NCI-H2029 treated with DMSO at 0.1 percent for 48 hours (cell line): ENCODE results near the gene LSM10.

Experiments
- DNase-seq: peaks from one replicate; lab custom pipeline; 2025; lab: John Stamatoyannopoulos, UW

Gene LSM10

DNA sequence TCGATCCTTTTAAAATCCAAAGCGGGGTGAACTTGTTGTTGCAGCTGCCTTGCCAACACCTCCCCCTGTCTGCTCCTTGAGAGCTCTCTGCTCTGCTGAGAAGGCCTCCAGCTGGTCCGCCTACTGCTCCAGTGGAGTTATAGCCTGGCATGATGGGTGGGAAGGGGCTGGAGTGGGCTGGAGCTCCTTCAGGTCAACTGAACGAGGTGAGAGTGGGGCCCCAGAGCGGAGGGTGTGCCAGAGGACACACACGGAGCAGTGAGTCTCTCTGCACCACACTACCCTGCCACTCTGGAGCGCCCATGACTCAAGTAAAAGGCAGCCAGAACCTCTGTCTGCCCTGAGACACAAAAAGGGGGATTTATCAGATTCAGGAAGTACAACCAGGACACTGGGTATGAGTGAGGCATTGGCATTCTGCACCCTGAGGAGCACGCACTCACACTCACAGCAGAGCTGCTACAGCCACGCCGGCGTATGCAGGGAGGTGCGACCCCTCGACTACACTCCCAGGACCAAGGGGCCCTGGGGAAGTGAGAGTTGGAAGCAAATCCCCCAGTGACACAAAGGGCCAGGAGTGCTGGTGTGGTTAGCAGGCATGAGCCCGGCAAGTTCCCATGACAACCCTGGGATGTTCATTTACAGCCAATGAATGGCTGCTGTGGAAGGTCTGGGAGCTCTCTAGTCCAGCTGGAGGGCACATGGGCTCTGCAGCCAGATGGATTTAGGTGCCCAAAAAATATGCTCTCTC lies 46.3 kb downstream of the LSM10 start:
- no peak for DNase-seq

DNA sequence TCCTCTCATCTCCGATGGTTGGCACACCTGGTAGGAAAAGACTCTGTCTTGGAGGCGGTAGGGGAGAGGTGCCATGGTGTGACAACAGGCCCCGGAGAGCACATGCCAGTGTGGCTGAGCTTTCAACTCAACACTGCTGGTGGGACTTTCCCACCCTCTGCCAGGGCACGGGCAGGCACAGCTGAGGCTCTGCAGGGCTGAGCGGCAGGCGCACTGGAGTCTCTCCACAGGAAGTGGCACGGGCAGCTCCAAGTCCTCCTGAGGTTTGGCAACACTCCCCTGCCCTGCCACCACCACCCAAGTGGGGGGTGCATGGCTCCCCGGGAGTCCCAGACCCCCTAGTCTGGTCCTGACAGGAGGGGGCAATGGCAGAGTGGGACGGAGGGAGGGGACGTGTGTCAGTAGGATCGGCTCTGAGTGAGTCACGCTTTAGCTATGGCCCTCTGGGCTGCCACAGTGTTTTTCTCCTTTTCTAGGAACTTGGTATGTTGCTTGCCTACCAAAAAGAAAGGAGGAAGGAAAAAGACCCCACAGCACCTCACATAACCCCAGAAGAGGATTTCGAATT lies 47.0 kb downstream of the LSM10 start:
- DNase-seq = no peak

DNA sequence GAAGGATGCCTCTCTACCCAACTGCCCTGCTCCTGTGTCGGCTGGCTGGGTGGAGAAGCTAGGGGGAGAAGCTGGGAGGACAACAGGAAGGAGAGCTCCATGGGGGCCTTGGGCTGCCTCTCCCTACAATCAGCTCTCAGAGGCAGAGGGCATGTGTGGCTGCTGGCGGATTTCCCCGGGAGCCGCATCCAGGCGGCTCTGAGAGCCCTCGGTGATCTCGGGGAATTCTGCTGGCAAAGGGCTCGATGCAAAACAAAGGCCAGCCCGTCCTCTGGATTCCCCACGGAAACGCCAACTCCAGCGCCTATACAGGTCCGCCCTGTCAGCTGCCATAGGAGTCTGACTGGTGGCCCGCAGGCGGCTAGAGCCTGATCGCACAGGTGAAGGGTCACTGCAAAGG lies 47.9 kb downstream of the LSM10 start:
- DNase-seq = no peak

DNA sequence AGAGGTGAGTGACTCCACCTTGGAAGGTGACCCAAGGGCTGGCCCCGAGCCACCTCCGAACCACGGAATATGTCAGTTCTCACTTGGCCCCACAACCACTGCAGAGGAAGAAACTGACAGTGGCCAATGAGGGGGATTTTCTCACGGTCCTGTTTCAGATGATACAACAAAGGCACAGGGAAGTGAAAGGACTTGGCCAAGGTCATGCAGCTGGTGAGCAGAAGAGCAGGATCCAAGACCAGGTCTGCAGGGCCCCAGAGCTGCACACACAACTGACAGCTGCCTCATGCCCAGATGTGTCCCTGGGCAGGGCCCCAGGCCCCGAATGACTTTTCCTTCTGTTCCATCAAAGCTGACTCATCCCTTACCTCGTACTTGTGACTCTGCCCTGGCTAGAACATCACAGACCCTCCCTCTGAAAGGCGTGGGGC lies 48.5 kb downstream of the LSM10 start:
- DNase-seq = no peak

DNA sequence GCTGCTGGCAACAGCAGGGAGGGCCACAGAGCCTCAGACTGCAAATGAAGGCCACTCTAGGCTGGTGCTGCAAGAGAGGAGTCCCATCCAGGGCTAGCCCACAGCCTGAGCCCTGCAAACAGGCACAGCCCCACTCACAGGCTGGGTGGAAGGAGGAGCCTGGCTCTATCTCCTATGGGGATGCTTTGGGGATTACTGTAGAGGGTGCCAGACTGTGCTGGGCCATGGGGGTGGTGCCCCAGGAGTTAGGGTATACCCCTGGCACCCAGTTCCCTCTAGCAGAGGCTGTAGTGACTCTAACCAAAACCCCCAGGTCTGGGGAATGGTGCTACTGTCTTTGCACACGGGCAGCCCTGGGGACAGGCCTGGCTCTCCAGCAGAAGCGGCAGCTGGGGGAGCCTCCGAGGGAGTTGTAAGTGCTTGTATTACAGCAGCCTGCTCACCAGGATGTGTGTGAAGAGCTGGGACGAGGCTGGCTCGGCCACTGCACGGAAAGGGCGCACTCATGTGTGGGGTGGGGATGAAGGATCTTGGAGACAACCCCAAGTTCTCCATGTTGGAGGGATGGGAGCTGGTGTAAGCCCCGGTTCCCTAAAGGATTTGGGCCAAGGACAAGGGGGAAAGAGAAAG lies 50.9 kb downstream of the LSM10 start:
- no peak for DNase-seq

DNA sequence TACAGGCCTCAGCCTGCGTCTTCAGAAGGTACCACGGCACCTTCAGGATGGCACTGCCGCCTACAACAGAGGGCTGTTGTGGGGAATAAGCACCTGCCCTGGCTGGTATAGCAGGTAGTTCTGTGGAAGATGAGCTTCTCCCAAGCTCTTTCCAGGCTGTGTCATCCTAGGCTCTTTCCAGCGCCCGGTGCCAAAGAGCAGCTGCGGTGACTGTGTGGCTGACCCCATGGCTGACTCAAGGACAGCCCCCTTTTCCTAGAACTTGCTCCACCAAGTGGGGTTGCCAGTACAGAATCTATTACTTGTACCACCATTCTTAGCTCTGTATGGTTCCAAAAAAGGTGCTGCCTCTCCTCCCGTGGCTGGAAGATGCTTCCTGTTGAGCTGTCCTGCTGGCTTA lies 52.4 kb downstream of the LSM10 start:
- DNase-seq = no peak

DNA sequence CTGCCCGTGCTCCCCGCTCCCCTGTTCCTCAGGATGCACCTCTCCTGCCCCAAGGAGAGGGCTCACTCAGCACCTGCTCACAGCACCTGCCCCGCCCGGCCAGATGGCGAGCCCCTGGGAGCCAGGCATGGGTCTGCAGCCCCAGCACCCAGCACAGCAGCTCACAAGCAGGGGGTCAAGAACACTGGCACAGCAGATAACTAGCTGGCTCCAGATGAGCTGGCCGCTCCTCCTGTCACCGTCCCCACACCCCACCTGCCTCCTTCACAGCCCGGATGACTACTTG lies 53.4 kb downstream of the LSM10 start:
- DNase-seq = no peak

DNA sequence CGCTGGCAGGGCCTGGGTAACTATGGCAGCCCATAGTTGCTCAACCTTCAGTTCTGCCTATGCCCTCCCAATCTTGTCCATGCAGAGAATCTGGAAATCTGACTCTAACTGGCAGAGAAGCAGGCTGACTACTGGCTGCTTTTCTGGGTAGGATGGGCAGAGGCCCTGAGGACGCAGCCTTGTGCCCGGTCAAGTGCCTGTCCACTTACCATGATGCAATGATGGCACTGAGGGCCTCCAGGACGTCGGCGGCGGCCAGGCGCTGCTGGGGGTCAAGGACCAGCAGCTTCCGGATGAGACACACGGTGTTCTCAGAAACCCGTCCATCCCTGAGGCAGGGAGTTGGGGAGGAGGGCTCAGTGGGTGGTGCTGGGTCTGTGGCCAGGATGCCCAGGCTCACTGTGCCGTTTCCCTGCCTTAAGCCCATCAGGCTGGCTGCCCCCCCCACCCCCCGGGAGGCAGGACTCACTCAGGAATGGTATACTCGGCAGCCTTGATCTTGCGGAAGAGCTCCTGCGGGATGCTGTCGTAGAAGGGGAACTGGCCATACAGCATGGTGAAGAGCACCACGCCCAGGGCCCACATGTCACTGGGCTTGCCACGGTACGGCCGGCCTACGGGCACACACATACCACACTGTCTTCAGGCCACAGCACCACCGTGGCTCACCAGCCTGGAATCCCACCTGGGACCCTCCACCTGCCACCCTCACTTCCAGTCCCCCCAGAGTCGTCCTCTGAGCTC lies 53.9 kb downstream of the LSM10 start:
- DNase-seq = no peak
